Measurements from ENCODE around the gene FBXW11. TPM values are rescaled to one million over a fixed set of nuclear protein-coding genes. Genes with fewer than 3 reads are reported as not detected.
"Not testable (repeated sequence)": the region's sequence is repeated elsewhere in the genome, so short reads cannot be mapped to it uniquely, and the experiment has no call there.

Gene FBXW11
- total and polyA plus RNA-seq, 2 of the 13 experiments (the other 11 are each of a cell fraction or from before 2014, with no cell fraction given), result 31.7 to 53.6 TPM

- Histone ChIP-seq H3K79me2 (ENCODE audit: insufficient read depth, low read length) (peaks cover 78% of the 10 kb centered on the region), H3K9me3 (ENCODE audit: low read length) (peaks cover 17% of the 10 kb centered on the region), H4K20me1 (ENCODE audit: insufficient read depth, low read length) (peaks cover 11% of the 10 kb centered on the region), H3K4me1 (ENCODE audit: insufficient read depth, low read length) (peaks cover 15% of the 10 kb centered on the region)
- H3K36me3 ChIP-seq (replicated peaks in 1 of 2; ENCODE audit: control insufficient read depth in 1 of 2, insufficient read depth in 2 of 2, low read length in 2 of 2); intact Hi-C loops (cut with micrococcal nuclease; ENCODE audit: unreplicated experiment); in situ Hi-C loops (cut with HindIII; ENCODE audit: extremely low pct_ligation_motif_present, low pct_unique_long_range_greater_than_20kb); H3K27me3 ChIP-seq (ENCODE audit: control insufficient read depth in 1 of 2, insufficient read depth in 2 of 2, low read length in 2 of 2); H3K27ac ChIP-seq (ENCODE audit: extremely low read length, insufficient read depth, low read length); ATAC-seq; H3K9ac ChIP-seq (ENCODE audit: insufficient read depth, low read depth, low read length); H2AFZ ChIP-seq (ENCODE audit: low read length); H3K4me2 ChIP-seq (ENCODE audit: low read depth, low read length); CTCF ChIA-PET (ENCODE audit: low intra/inter-chr PET ratio, low total read pairs); BruUV-seq (replicated peaks); FAIRE-seq; H3K4me3 ChIP-seq (replicated peaks in 1 of 3; ENCODE audit: insufficient read depth in 1 of 3, low read depth in 2 of 3, low read length in 3 of 3); TF ChIP-seq SOX13 (IDR thresholded peaks at IDR 0.05): not testable (repeated sequence)
- DNase-seq (ENCODE audit: low spot score), result peak; percentile 26
- POLR2A ChIA-PET, result interaction anchor here (1.1 kb wide), 1 partner anchor 20 kb away, joined by 3 read pairs; no protein-coding TSS in a partner anchor
- 88% methylated on average over 6 of the region's 6 CpGs for WGBS (ENCODE audit: low lambda C conversion rate)
- peak; percentile 88 for TF ChIP-seq CEBPG (CRISPR knock-in tag; IDR thresholded peaks at IDR 0.05)
- 0 out of 4 replicates have a peak, but pooled peaks of 1 of the 2 experiments have one; percentile 35 for TF ChIP-seq SOX13 (CRISPR knock-in tag; conservative IDR thresholded peaks at IDR 0.05 in 1 of 2, IDR thresholded peaks at IDR 0.05 in 1 of 2)
- peak; percentile 96 for TF ChIP-seq CEBPB (IDR thresholded peaks at IDR 0.05; ENCODE audit: borderline replicate concordance, low read depth, low read length)
- peak; percentile 54; the same call in 1 of the 2 replicates for TF ChIP-seq RBAK (CRISPR knock-in tag; IDR thresholded peaks at IDR 0.05)
- TF ChIP-seq ZNF12 (CRISPR knock-in tag; IDR thresholded peaks at IDR 0.05), result peak; percentile 96
Observed at GRCh38 chr5:171977244-171977950, 29.0 kb downstream of the FBXW11 start.

GRCh38 chr5:171975877-171976667 lies 30.4 kb downstream of the FBXW11 start:
- WGBS (ENCODE audit: low lambda C conversion rate), result 92% methylated on average over 5 of the region's 5 CpGs
- peaks cover 11% of the 10 kb centered on the region for H4K20me1 ChIP-seq (ENCODE audit: insufficient read depth, low read length)
- peaks cover 17% of the 10 kb centered on the region for H3K9me3 ChIP-seq (ENCODE audit: low read length)
- H3K4me3 ChIP-seq (replicated peaks in 1 of 3; ENCODE audit: insufficient read depth in 1 of 3, low read depth in 2 of 3, low read length in 3 of 3), result no peak overlapping the region
- no peak for FAIRE-seq
- POLR2A ChIA-PET, result no interaction called here
- intact Hi-C loops (cut with micrococcal nuclease; ENCODE audit: unreplicated experiment), result no loop called here
- no peaks in the 10 kb centered on the region for H3K36me3 ChIP-seq (replicated peaks in 1 of 2; ENCODE audit: control insufficient read depth in 1 of 2, insufficient read depth in 2 of 2, low read length in 2 of 2)
- H3K27ac ChIP-seq (ENCODE audit: extremely low read length, insufficient read depth, low read length), result no peak overlapping the region
- H3K4me2 ChIP-seq (ENCODE audit: low read depth, low read length), result no peak overlapping the region
- H2AFZ ChIP-seq (ENCODE audit: low read length), result no peak overlapping the region
- ATAC-seq, result no peak
- CTCF ChIA-PET (ENCODE audit: low intra/inter-chr PET ratio, low total read pairs), result no interaction called here
- no peak for DNase-seq (ENCODE audit: low spot score)
- H3K4me1 ChIP-seq (ENCODE audit: insufficient read depth, low read length), result peaks cover 15% of the 10 kb centered on the region
- in situ Hi-C loops (cut with HindIII; ENCODE audit: extremely low pct_ligation_motif_present, low pct_unique_long_range_greater_than_20kb), result no loop called here
- no TSS peak for BruUV-seq (replicated peaks)
- H3K79me2 ChIP-seq (ENCODE audit: insufficient read depth, low read length), result peaks cover 73% of the 10 kb centered on the region
- no peaks in the 10 kb centered on the region for H3K27me3 ChIP-seq (ENCODE audit: control insufficient read depth in 1 of 2, insufficient read depth in 2 of 2, low read length in 2 of 2)
- H3K9ac ChIP-seq (ENCODE audit: insufficient read depth, low read depth, low read length), result no peak overlapping the region
- TF ChIP-seq KDM4B (CRISPR knock-in tag; IDR thresholded peaks at IDR 0.05), result no peak
- TF ChIP-seq, protein P1, sequence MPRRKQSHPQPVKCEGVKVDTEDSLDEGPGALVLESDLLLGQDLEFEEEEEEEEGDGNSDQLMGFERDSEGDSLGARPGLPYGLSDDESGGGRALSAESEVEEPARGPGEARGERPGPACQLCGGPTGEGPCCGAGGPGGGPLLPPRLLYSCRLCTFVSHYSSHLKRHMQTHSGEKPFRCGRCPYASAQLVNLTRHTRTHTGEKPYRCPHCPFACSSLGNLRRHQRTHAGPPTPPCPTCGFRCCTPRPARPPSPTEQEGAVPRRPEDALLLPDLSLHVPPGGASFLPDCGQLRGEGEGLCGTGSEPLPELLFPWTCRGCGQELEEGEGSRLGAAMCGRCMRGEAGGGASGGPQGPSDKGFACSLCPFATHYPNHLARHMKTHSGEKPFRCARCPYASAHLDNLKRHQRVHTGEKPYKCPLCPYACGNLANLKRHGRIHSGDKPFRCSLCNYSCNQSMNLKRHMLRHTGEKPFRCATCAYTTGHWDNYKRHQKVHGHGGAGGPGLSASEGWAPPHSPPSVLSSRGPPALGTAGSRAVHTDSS (CRISPR knock-in tag; conservative IDR thresholded peaks at IDR 0.05), result no peak
- TF ChIP-seq TP53 (CRISPR knock-in tag; conservative IDR thresholded peaks at IDR 0.05), result no peak
- no peak for TF ChIP-seq RBFOX2 (IDR thresholded peaks at IDR 0.05; ENCODE audit: low read depth, low read length)
- TF ChIP-seq, protein P2, sequence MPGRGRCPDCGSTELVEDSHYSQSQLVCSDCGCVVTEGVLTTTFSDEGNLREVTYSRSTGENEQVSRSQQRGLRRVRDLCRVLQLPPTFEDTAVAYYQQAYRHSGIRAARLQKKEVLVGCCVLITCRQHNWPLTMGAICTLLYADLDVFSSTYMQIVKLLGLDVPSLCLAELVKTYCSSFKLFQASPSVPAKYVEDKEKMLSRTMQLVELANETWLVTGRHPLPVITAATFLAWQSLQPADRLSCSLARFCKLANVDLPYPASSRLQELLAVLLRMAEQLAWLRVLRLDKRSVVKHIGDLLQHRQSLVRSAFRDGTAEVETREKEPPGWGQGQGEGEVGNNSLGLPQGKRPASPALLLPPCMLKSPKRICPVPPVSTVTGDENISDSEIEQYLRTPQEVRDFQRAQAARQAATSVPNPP (CRISPR knock-in tag; IDR thresholded peaks at IDR 0.05), result no peak
- no peak for TF ChIP-seq ZNF749 (CRISPR knock-in tag; IDR thresholded peaks at IDR 0.05; ENCODE audit: borderline replicate concordance)

Measured in HepG2 (cell line).